NOMO-1 treated with dmso at 0.1 percent for 144 hours (cell line): ENCODE data around the gene ETFBKMT.
"Not testable (repeated sequence)": the region's sequence is repeated elsewhere in the genome, so short reads cannot be mapped to it uniquely, and the experiment has no call there.

Experiments
- DNase-seq: peaks from one replicate; lab custom pipeline; 2025; ENCODE audit not compliant: unreplicated experiment; lab: John Stamatoyannopoulos, UW

ETFBKMT gene

DNA sequence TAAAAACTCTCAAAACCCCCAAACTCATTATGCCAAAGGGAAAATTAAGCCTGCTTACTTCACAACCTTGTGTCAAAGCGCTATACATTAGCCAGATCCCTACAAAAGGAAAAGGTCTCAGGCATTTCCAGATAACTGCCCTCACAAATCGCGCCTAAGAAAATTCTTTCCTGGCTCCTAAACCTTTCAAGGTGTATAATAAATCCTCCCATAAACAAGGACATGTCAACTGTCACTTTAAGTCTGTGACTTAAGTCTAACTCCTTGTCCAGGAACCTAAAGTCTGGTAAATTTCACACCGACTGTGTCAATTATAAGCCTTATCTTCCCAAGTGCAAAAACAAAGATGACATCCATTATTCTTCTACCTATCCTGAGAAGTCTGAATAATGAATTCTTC, 4.3 kb upstream of the ETFBKMT start:
- no peak for DNase-seq

DNA sequence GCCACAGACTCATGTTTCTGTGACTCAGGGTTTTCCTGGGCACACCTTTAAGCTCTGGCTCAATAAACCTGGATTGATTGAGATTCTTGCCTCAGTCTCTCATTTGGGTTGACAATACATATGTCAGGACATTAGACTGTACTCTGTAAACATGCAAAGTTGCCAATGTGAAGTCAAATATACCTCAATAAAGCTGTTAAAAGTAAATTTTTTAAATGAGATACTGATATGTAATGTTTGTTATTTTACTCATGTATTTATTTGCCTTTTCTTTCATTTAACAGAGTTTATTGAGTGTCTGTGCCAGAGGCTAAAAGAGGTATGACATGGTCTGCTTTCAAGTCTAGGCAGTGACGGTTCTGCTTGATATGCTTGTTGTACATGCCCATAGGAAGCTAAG, 3.7 kb upstream of the ETFBKMT start:
- no peak for DNase-seq

DNA sequence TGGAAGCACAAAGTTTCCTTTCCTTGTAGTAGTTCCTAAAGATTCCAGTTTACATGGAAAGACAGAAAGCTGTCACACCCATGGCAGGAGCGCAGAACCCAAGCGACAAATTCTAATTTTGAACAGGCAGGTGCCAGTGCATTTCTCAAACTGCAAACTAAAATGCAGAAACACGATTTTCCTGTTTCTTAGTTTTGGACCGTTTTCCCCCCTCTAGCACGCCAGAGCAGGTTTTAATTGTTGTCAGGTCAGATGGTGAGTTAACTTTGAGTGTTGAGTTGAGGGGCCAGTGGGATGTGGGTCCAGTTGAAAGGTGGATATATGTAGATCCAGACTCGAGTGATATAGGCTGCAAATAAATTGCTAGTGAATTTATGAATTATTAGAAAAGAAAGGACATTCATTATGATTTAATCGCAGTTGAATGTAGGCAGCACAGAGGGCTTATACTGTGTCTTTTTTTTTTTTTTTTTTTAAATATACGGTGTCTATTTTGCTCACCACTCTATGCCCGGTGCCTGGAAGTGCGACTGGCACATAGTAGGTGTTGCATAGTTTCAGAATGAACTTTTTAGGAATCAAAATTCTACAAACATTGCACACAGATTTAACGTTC, 909 bp upstream of the ETFBKMT start:
- DNase-seq = no peak

DNA sequence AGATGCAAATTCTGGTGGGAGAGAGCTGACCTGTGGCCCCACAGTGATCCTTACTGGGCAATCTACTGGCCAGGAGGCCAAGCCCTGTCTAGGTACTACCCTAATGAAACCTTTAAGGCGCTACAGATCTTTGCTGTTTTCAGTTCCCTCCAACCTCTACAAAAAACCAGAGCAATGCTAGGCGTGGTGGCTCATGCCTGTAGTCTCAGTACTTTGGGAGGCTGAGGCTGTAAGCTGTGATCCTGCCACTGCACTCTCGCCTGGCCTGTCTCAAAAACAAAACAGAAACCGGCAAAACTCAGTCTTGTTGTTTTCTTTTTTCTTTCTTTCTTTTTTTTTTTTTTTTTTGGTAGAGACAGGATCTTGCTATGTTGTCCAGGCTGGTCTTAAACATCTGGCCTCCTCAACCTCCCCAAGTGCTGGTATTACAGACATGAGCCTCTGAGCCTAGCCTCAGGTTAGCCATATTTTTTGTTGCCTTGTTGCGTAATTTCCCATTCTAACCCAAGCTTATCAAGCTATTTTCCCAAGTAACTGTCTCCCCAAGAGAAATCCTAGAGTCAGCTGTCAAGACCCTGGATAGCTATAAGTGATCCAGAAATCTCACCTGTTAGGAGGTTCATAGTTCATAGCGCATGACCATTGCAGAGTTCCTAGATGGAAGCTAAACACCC, 2.8 kb downstream of the ETFBKMT start:
- no peak for DNase-seq

DNA sequence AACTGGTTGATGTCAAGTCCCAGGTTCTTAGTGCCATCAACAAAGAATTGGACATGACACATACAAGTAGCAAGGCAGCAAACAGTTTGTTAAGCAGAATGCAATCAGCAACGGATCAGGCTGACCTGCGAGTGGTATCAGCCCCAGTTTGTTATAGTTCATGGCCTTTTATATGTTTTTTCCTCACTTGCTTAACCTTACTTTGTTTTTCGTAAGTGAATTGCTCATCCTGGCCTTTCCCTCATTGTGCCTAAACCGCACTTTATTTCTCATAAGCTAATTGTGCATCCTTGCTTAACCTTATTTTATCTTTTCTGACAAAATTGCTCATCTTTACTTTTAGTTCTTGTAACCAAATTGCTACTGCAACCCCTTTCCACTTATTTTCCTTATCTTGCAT, 4.1 kb downstream of the ETFBKMT start:
- no peak for DNase-seq

DNA sequence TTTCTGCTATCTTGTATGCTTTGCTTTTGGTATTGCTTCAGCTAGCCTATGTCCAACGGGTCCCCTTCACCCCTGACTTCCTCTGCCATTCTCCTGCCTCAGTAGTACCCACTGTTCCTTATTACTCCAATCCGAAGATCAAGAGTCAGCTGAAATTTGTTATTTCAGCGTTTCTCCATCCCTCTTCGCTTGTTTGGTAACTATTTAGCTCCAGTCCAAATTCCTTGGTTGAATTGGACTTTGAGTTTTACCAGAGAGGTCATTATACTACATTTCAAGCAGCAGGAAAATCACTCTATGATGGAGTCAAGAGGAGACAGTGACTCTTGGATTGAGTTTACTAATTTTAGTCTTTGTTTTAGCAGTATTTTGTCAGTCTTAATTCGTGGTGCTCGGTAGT, 4.5 kb downstream of the ETFBKMT start:
- no peak for DNase-seq

DNA sequence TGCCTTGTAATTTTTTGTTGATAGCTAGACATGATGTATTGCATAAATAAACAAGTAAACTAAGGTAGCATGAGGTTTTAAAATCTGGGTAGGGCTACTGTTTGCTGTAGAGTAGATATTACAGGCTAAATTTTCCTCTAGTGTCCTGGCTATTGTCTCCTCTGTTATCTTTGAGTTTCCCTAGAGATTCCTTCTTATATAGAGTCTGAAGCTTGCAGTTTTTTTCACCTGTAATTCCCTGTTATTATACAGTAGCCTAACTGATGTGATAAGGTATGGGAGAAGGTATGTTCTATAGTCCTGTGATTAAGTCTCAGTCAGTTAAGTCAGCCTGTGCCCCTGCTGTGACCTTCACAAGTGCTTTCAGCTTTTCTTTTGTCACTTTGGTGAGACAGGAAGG, 9.5 kb downstream of the ETFBKMT start:
- DNase-seq = no peak

DNA sequence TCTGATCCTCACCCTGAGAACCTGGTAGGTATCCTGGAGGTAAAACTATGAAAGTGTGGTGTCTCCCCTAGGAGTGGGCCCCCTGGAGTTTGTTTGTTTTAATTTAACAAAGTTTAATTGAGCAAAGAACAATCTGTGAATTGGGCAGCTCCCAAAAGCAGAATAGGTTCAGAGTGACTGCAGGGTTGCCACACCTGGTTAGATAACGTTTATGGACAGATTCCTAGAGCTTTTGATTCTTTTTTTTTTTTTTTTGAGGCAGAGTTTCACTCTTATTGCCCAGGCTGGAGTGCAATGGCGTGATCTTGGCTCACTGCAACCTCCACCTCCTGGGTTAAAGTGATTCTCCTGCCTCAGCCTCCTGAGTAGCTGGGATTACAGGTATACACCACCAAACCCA, 10.1 kb downstream of the ETFBKMT start:
- DNase-seq = not testable (repeated sequence)

DNA sequence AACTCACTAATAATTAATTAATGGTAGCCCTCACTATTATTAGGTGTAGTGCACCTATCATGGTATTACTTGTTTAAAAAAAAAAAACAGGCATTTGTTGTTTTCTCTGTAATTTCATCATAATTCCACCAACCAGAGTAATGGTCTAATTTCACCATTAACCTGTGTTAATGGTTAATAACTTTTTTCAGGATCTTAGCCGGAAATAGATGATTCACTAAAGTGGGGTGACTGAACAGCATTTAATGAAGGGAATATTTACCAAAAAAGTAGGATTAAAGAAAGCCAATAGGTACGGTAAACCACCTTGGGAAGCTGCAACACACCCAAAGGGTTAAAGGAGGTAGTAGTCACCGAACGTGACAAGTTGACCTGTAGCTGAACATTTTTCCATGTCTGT, 13.0 kb downstream of the ETFBKMT start:
- DNase-seq = no peak

DNA sequence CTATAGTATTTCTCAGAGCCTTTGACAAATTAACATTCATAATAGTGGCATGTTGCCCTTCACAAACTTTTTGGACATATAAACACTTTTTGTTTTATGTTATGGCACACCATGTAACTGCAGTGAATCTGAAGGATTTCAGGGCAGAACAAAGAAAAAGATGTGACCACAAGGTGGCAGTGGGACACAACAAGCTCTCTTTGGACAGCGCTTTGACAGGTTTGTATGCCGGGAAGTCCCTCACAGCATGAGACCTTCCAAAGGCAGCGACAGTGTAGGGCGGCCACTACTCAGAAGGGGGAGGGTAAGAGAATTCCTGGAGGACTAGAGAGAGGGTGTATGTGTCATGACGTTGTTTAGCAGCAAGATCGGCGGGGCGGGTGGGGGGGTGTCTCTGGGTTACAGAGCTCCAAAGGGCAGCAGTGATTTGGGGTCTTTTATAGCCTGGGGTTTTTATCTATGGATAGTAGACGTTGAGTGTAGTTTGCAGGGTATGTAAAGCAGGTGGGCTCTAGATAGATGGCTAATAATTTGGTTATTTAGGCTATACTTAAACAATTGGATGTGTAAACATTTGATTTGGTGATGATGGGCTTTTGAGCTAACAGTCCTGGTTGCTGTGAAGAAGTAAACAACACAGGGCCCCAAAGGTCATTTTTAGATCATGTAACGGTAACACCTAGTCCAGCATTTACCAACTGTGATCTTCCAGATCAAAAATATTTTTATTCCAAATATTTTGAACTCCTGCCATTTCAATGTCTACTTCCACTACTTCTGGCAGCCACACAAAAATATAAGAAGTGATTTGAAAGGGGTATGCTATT, 22.9 kb downstream of the ETFBKMT start:
- DNase-seq = peak; percentile 33

DNA sequence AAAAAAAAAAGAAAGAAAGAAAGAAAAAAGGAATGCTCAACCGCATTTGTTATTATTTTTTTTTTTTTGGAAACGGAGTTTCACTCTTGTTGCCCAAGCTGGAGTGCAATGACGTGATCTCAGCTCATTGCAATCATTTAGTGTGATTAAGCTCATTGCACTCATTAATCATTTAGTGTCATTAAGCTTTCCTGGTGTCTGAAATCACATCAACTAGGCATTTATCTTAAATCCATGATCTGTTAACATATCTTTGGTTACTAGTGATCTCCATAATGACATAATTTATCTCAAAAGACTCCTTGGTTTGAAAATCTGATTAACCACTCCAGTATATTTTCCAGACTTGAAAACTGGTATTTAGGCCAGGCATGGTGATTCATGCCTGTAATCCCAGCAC, 26.3 kb downstream of the ETFBKMT start:
- no peak for DNase-seq

DNA sequence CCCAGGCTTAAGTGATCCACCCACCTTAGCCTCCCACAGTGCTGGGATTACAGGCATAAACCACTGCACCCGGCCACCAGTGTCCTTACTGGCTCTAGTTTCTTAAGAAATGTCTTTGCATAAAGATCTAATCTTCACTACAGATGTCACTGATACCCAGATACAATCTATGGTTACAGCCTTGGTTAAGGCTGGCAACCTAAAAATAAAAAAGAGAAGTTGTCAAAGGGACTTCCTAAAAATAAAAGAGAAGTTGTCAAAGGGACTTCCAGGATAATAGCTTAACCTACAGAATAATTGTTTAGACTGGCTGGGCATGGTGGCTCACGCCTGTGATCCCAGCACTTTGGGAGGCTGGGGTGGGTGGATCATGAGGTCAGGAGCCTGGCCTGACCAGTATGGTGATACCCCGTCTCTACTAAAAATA, 27.6 kb downstream of the ETFBKMT start:
- DNase-seq = peak; percentile 78

DNA sequence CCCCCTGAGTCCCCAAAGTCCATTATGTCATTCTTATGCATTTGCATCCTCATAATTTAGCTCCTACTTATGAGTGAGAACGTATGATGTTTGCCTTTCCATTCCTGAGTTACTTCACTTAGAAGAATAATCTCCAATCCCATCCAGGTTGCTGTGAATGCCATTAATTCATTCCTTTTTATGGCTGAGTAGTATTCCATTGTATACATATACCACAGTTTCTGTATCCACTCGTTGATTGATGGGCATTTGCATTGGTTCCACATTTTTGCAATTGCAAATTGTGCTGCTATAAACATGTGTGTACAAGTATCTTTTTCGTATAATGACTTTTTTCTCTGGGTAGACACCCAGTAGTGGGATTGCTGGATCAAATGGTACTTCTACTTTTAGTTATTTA, 30.4 kb downstream of the ETFBKMT start:
- not testable (repeated sequence) for DNase-seq

DNA sequence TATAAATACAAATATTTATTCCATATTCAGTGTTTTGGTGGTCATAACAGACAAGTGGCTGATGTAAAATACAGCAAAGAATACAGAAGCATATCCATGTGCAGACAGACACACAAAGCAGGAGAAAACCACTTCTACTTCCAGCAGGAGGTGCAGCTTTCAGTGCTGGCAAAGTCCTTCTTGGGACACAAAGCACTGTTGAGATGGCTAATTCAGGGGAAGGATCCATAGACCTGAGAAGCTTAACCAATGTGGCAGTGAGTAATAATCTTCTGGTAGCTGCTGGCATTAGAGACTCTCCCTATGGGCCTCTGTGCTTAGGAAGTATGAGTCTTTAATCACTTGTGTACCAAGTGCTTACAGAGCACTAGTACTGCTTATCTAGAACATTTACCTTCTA, 42.6 kb downstream of the ETFBKMT start:
- DNase-seq = no peak

DNA sequence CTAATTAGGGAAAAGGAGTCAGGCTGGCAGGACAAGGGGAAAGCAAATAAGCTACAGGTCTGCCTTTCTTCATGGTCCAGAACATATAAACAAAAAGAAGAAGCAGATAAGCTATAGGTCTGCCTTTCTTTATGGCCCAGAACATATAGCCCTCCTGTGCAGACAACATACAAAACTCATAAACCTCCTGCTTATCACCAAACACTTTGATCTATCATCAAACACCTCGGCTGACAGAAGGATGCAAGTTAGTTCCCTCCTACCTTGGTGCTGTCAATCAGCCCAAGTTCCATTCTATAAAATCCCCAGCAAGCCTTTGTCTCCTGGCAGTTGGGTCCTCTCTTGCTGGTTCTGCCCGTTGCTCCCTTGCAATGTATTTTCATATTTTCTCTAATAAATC, 46.1 kb downstream of the ETFBKMT start:
- DNase-seq = no peak

DNA sequence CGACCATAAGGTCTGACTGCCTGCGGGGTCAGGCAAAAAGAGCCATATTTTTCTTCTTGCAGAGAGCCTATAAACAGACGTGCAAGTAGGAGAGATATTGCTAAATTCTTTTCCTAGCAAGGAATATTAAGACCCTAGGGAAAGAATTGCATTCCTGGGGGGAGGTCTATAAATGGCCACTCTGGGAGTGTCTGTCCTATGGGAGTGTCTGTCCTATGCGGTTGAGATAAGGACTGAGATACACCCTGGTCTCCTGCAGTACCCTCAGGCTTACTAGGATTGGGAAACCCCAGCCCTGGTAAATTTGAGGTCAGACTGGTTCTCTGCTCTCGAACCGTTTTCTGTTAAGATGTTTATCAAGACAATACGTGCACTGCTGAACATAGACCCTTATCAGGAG, 48.6 kb downstream of the ETFBKMT start:
- DNase-seq = not testable (repeated sequence)

DNA sequence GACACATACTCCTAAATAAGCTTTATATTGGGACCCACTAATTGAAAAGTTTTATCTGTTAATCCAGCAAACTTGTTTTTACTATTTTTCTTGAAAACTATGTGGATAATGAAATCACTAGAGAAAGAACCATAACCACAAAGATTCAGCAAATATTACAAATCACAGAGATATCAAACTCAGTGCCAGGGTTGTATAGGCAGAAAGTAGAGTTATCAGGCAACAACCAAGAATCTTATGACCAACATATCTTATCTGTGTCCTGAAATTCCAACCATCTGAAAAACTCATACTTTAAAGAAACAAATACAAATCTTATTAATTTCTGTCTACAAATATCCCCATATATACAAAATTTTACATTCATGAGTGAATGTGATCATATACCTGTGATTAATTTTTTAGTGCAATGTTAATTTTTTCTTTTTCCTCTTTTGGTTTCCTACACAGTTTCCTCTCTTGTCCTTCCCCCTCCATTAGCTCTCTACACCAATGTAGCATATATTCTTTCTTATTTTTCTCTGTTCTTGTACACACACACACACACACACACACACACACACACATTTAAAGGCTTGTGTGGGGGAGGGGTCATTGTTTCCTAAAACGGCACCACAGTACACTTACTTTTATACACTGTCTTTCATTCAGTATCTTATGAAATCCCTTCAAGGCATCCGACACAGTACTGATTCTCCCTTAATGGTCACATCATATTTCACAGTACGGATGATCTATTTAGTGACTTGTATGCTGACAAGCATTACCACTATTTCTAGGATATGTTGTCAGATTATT, 50.7 kb downstream of the ETFBKMT start:
- DNase-seq = no peak

DNA sequence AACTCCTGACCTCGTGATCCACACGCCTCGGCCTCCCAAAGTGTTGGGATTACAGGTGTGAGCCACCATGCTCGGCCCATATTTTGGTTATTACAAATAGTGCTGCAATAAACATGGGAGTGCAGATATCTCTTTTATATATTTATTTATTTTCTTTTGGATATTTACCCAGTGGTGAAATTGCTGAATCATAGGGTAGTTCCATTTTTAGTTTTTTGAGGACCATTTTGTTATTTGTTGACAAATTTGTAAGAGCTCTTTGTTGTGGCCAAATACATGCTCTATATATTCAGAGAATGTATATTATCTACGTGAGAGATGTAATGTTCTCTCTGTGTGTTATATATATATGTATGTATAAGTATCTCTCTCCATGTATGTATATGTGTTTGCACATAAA, 53.4 kb downstream of the ETFBKMT start:
- no peak for DNase-seq

DNA sequence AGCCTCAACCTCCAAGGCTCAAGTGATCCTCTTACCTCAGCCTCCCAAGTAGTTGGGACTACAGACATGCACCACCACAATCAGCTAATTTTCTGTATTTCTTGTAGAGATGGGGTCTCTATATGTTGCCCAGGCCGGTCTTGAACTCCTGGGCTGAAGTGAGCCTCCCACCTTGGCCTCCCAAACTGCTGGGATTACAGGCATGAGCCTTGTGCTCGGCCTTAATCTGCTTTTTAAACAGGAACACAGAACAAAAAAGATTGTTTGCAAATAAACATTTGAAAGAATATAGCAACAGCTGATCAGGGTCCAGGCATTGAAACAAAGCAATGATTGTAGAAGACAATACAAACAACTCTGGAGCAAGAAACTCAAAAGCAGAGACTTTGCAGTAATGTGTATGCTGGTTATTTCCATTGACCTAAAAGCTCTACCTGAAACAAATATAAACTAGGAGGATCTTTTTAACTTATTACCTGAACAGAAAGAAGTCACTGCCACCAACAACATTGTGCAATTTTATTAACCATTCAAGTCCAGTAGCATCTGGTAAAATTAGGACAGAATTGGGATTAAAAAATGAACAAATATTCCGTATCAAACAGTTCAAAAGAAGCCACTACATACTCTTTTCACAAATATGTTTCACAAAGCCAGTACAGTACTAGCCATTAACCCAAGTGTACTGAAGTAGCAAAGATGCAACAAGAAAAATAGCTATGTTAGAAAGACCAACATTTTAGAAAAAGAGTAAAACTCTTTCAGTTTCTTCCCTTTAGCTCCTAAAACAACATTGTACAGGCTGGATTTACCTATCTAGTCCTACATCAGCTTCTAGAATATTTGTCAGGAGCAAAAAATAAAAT, 55.2 kb downstream of the ETFBKMT start:
- no peak for DNase-seq

DNA sequence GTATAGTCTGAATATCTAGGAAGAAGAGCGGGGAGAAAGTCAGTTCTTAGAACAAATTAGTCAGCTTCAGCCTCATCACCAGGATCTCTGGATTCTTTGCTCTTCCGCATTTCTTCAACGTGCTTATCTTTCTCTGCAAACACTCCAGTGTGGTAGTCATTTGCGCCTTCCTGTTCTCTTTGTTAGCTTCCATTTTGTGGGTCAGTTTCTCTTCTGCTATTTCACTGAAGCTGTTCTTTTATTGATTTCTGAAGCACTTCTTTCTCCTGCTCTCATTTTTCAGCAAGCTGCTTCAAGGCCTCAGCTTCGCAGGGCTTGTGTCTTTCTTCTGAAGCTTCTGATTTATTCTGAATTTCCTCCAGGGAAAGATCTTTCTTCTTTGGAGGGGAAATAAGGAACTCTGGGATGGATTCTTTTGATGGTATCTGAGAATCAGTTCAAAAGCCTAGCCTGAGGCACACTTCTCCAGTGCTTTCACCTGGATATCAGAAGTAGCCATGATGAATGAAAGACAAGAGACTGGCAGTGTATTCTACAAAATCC, 55.9 kb downstream of the ETFBKMT start:
- peak; percentile 83 for DNase-seq
